Ovary (tissue), 9 donors: ENCODE measurements around the gene IL1R1. TPM values are rescaled to one million over a fixed set of nuclear protein-coding genes. Genes with fewer than 3 reads are reported as not detected.

ENCODE experiments used
- DNase-seq, 5 donors: peaks; one replicate each; pipeline ENCODE4 v3.0.0-alpha.2; 2019 to 2020
- H3K27ac ChIP-seq, 2 donors: fragments of 200-600 bp; one replicate each; pipeline versions ENCODE4 v1.5.1 to v1.8.0; 2019 to 2022
- H3K27me3 ChIP-seq: fragments of 200-600 bp; one replicate; pipeline ENCODE4 v1.8.0; 2022
- H3K36me3 ChIP-seq: fragments of 200-600 bp; sonication (generic); one replicate; pipeline ENCODE4 v1.5.1; 2019
- H3K4me1 ChIP-seq: one replicate; pipeline ENCODE4 v1.8.1; 2013; ENCODE audit warnings: mild to moderate bottlenecking, moderate library complexity; ENCODE audit not compliant: insufficient read depth
- H3K4me3 ChIP-seq: fragments of 200-600 bp; sonication (generic); one replicate; pipeline ENCODE4 v1.5.1; 2017
- H3K9me3 ChIP-seq, 2 donors: fragments of 200-600 bp in 1 of 2; sonication (generic) in 1 of 2; one replicate each; pipeline versions ENCODE4 v1.5.1 to v1.8.1; 2013 to 2019; ENCODE audit warnings: mild to moderate bottlenecking in 1 of 2, moderate library complexity in 1 of 2
- CTCF ChIP-seq, 3 donors: fragments of 450-650 bp in 2 of 3; fragments of 200-600 bp in 1 of 3; IDR thresholded peaks; one replicate each; pipeline versions ENCODE4 v1.5.1 to v1.8.0; 2016 to 2022; ENCODE audit warnings: antibody characterized with exemption in 3 of 3, mild to moderate bottlenecking in 1 of 3
- EP300 ChIP-seq: sonication (generic); formaldehyde crosslinking; IDR thresholded peaks from one replicate; pipeline ENCODE4 v1.6.1; 2017; ENCODE audit warnings: antibody characterized with exemption
- POLR2A ChIP-seq: fragments of 450-650 bp; IDR thresholded peaks from one replicate; pipeline ENCODE4 v1.6.1; 2017; ENCODE audit warnings: antibody characterized with exemption, mild to moderate bottlenecking, moderate library complexity
- WGBS, 3 donors: extraction: QIAGEN DNeasy Blood & Tissue Kit in 1 of 3; methylation state at CpG; one replicate each; pipeline versions ENCODE4 v1.1.5 to v1.1.7; 2013 to 2017; 5-methylcytosine and 5-hydroxymethylcytosine counted together
- intact Hi-C, 4 donors: fragments of 100-400 bp; cut with DNase I; formaldehyde crosslinking; loops; one replicate each; pipeline versions ENCODE4 v1.11.0 to v1.15.1; 2022 to 2023
- polyA plus RNA-seq, 2 donors: library from polyadenylated mRNA; stranded (reverse); fragments of 200-250 nt in 1 of 2; fragments of 350-450 nt in 1 of 2; fragmentation: Illumina TruSeq in 1 of 2; extraction: RNeasy Lipid Tissue Mini Kit (QIAGEN cat#74804) in 1 of 2; gene quantifications; one replicate each; pipeline ENCODE4 v1.2.3, GENCODE V29; 2013 to 2014
- total RNA-seq, 7 donors: library from RNA; depleted of rRNA in 2 of 7; stranded (reverse); fragments of >200 nt in 2 of 7; fragmentation: NEBNext Ultra II Directional in 3 of 7; extraction: Animal tissue kit (Norgen Biotek cat#: 25700) in 3 of 7; gene quantifications; one replicate each; pipeline versions ENCODE4 v1.1.0 to v1.2.4, GENCODE V29; 2016 to 2023
- donor health status: DM: no; HTN: no; CAD: no; lungs with moderate emphysema.
- donor health status: DM: no; HTN: no; CAD: no.
- donor health status: Bipolar disorder and iron deficiency.
- donor health status: DM: yes; HTN: yes; CAD: no.
- donor health status: DM: no; HTN: no; CAD: no.
- donor health status: DM: yes; HTN: yes; CAD: no.

IL1R1 gene
- total and polyA plus RNA-seq, 9 donors, result 6.5 to 142 (median 36.5) TPM

- DNase-seq, result no peak
- Histone ChIP-seq H3K9me3 (no peaks in the 10 kb centered on the region), H3K36me3 (no peaks in the 10 kb centered on the region), H3K27ac (no peak overlapping the region), H3K4me3 (no peak overlapping the region), H3K27me3 (no peaks in the 10 kb centered on the region), H3K4me1 (peaks cover 2% of the 10 kb centered on the region)
- WGBS, 3 donors, result 62 to 72% (median 68%) methylated on average over 8 of the region's 8 CpGs
- TF ChIP-seq EP300 (no peak), CTCF (IDR thresholded peaks at IDR 0.05) (no peak), POLR2A (no peak)
- intact Hi-C loops, result no loop called here
Measured at GRCh38 chr2:102116630-102117471, 25.7 kb upstream of the IL1R1 start.

GRCh38 chr2:102117472-102117858 is 25.1 kb upstream of the IL1R1 start:
- intact Hi-C loops, result no loop called here
- 30 to 49% (median 47%) methylated on average over 6 of the region's 6 CpGs for WGBS, 3 donors
- H3K27ac ChIP-seq, result no peak overlapping the region

GRCh38 chr2:102119255-102119654 is 23.3 kb upstream of the IL1R1 start:
- TF ChIP-seq POLR2A (no peak), EP300 (no peak), CTCF (IDR thresholded peaks at IDR 0.05) (no peak)

More at GRCh38 chr2:102117472-102117858, 25.1 kb upstream of the IL1R1 start:
- H3K27me3 ChIP-seq, result no peaks in the 10 kb centered on the region
- H3K4me3 ChIP-seq, result no peak overlapping the region
- H3K36me3 ChIP-seq, result no peaks in the 10 kb centered on the region
- H3K4me1 ChIP-seq, result peaks cover 2% of the 10 kb centered on the region
- no peaks in the 10 kb centered on the region for H3K9me3 ChIP-seq
- no peak for TF ChIP-seq EP300
- no peak for TF ChIP-seq POLR2A
- TF ChIP-seq CTCF (IDR thresholded peaks at IDR 0.05), result no peak
- DNase-seq, result no peak

GRCh38 chr2:102120261-102120660 is 22.3 kb upstream of the IL1R1 start:
- H3K27ac ChIP-seq, result no peak overlapping the region
- no peaks in the 10 kb centered on the region for H3K27me3 ChIP-seq
- no peaks in the 10 kb centered on the region for H3K9me3 ChIP-seq
- H3K36me3 ChIP-seq, result no peaks in the 10 kb centered on the region
- no peak overlapping the region for H3K4me3 ChIP-seq
- peaks cover 2% of the 10 kb centered on the region for H3K4me1 ChIP-seq
- intact Hi-C loops, result no loop called here
- no peak for TF ChIP-seq CTCF (IDR thresholded peaks at IDR 0.05)
- TF ChIP-seq EP300, result no peak
- TF ChIP-seq POLR2A, result no peak
- DNase-seq, result no peak
- WGBS, 3 donors, result 93 to 97% (median 96%) methylated on average over 5 of the region's 5 CpGs

More at GRCh38 chr2:102119255-102119654, 23.3 kb upstream of the IL1R1 start:
- Histone ChIP-seq H3K9me3 (no peaks in the 10 kb centered on the region), H3K4me1 (peaks cover 2% of the 10 kb centered on the region), H3K27ac (no peak overlapping the region), H3K27me3 (no peaks in the 10 kb centered on the region), H3K36me3 (no peaks in the 10 kb centered on the region), H3K4me3 (no peak overlapping the region)
- intact Hi-C loops, result no loop called here
- no peak for DNase-seq
- whole genome bisulfite sequencing, 3 donors, result 94 to 97% (median 96%) methylated on average over 1 of the region's 1 CpG
